ENCODE results near the gene OR10J1.

GRCh38 chr1:159431904-159432303 is 7.6 kb upstream of the OR10J1 start, which contains the start of gene OR10J4:
- TF ChIP-seq, protein P1, sequence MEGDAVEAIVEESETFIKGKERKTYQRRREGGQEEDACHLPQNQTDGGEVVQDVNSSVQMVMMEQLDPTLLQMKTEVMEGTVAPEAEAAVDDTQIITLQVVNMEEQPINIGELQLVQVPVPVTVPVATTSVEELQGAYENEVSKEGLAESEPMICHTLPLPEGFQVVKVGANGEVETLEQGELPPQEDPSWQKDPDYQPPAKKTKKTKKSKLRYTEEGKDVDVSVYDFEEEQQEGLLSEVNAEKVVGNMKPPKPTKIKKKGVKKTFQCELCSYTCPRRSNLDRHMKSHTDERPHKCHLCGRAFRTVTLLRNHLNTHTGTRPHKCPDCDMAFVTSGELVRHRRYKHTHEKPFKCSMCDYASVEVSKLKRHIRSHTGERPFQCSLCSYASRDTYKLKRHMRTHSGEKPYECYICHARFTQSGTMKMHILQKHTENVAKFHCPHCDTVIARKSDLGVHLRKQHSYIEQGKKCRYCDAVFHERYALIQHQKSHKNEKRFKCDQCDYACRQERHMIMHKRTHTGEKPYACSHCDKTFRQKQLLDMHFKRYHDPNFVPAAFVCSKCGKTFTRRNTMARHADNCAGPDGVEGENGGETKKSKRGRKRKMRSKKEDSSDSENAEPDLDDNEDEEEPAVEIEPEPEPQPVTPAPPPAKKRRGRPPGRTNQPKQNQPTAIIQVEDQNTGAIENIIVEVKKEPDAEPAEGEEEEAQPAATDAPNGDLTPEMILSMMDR (IDR thresholded peaks at IDR 0.05; ENCODE audit: poor library complexity) = no peak
- no peak for TF ChIP-seq EZH2 (IDR thresholded peaks at IDR 0.05; ENCODE audit: borderline replicate concordance)
- TF ChIP-seq EZH2phosphoT487 (IDR thresholded peaks at IDR 0.05; ENCODE audit: low read depth, severe bottlenecking, unreplicated experiment) = no peak
